AG04450 (cell line): ENCODE measurements around the gene TMEM271. TPM values are rescaled to one million over a fixed set of nuclear protein-coding genes. Genes with fewer than 3 reads are reported as not detected.

Experiments
- CTCF ChIA-PET: fragments of 300-600, 350-600 bp; formaldehyde crosslinking; extraction: SDS; loops from one replicate; lab custom pipeline; 2022; ENCODE audit warnings: antibody characterized with exemption, inconsistent platforms; lab: Charles Lee
- POLR2A ChIA-PET: fragments of 350-600 bp; formaldehyde crosslinking; extraction: SDS; loops from one replicate; lab custom pipeline; 2021; ENCODE audit warnings: antibody characterized with exemption, inconsistent platforms; lab: Yijun Ruan, JAX
- DNase-seq: peaks from one replicate; pipeline ENCODE4 v3.0.0-alpha.2; 2011; ENCODE audit warnings: low read depth, low spot score
- H3K27ac ChIP-seq: one replicate; pipeline ENCODE4 v1.5.1; 2012; ENCODE audit warnings: low read depth, low read length, control low read depth
- H3K27me3 ChIP-seq: one replicate; pipeline ENCODE4 v1.6.0; 2012; ENCODE audit warnings: low read length; ENCODE audit not compliant: control insufficient read depth, insufficient read depth
- H3K4me3 ChIP-seq: 2 replicates; pipeline ENCODE4 v1.5.1; 2011; ENCODE audit warnings: mild to moderate bottlenecking, low read depth, low read length, control low read depth
- H3K9me3 ChIP-seq: 2 replicates; pipeline ENCODE4 v1.5.1; 2012; ENCODE audit warnings: low read length; ENCODE audit not compliant: control insufficient read depth, insufficient read depth
- polyA plus RNA-seq: library from polyadenylated mRNA; depleted of rRNA; stranded (reverse); fragments of >200 nt; gene quantifications from 2 replicates; pipeline ENCODE4 v1.2.3, GENCODE V29; 2011
- TF ChIP-seq, protein P1 (sequence below): IDR thresholded peaks from 2 replicates; pipeline ENCODE4 v1.5.1; 2011; ENCODE audit warnings: low read depth, low read length, control low read depth, inconsistent platforms

The TMEM271 gene
- polyA plus RNA-seq, 1 experiment, result not detected

GRCh38 chr4:608236-608635, 32.1 kb upstream of the TMEM271 start:
- CTCF ChIA-PET, result no interaction called here
- no peaks in the 10 kb centered on the region for H3K27me3 ChIP-seq
- TF ChIP-seq, protein P1, sequence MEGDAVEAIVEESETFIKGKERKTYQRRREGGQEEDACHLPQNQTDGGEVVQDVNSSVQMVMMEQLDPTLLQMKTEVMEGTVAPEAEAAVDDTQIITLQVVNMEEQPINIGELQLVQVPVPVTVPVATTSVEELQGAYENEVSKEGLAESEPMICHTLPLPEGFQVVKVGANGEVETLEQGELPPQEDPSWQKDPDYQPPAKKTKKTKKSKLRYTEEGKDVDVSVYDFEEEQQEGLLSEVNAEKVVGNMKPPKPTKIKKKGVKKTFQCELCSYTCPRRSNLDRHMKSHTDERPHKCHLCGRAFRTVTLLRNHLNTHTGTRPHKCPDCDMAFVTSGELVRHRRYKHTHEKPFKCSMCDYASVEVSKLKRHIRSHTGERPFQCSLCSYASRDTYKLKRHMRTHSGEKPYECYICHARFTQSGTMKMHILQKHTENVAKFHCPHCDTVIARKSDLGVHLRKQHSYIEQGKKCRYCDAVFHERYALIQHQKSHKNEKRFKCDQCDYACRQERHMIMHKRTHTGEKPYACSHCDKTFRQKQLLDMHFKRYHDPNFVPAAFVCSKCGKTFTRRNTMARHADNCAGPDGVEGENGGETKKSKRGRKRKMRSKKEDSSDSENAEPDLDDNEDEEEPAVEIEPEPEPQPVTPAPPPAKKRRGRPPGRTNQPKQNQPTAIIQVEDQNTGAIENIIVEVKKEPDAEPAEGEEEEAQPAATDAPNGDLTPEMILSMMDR, result no peak
- no peak for DNase-seq
- POLR2A ChIA-PET, result no interaction called here
- H3K9me3 ChIP-seq, result peaks cover 8% of the 10 kb centered on the region; the same call in 1 of the 2 replicates
- H3K4me3 ChIP-seq, result no peak overlapping the region
- H3K27ac ChIP-seq, result no peak overlapping the region

DNA sequence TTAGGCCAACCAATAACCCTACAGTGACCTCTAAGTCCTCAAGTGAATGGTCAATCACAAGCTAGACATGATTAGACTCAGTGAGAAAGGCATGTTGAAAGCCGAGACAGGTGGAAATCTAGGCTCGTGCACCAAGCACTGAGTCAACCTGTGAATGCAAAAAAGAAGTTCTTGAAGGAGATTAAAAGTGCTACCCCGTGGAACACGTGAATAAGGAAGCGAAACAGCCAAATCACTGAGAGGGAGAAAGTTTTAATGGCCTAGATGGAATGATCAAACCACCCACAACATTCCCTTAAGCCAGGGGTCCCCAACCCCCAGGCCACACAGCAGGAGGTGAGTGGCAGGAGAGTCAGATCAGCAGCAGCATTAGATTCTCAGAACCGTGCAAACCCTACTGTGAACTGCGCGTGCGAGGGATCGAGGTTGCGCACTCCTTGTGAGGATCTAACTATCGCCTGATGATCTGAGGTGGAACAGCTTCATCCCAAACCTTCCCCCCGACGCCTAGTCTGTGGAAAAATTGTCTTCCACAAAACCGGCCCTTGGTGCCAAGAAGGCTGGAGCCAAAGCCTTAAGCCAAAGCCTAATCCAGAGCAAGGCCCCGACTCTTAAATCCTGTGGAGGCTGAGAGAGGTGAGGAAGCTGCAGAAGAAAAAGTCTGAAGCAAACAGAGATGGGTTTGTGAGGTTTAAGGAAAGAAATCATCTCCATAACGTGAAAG, 29.8 kb upstream of the TMEM271 start:
- TF ChIP-seq, protein P1, result no peak
- CTCF ChIA-PET, result no interaction called here
- no peak overlapping the region for H3K4me3 ChIP-seq
- POLR2A ChIA-PET, result no interaction called here
- H3K27ac ChIP-seq, result no peak overlapping the region
- H3K9me3 ChIP-seq, result peaks cover 16% of the 10 kb centered on the region
- H3K27me3 ChIP-seq, result no peaks in the 10 kb centered on the region
- DNase-seq, result no peak

DNA sequence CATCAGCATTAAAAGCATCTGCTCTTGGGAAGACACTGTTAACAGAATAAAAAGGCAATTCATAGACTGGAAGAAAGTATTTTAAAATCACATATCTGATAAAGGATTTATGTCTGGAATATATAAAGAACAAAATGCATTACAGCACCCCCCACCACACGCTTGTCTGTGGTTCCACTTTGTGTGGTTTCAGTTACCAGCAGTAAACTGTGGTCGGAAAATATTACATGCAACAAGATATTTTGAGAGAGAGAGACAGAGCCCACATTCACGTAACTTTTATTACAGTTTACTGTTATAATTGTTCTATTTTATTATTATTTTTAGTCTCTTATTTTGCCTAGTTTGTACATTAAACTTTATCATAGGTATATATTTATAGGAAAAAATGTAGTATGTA, 28.0 kb upstream of the TMEM271 start:
- no peak overlapping the region for H3K27ac ChIP-seq
- H3K4me3 ChIP-seq, result no peak overlapping the region
- H3K9me3 ChIP-seq, result peaks cover 25% of the 10 kb centered on the region
- CTCF ChIA-PET, result interaction anchor here (0.7 kb wide), 1 partner anchor 18 kb away, joined by 3 read pairs; no protein-coding TSS in a partner anchor
- DNase-seq, result no peak
- TF ChIP-seq, protein P1, result no peak
- POLR2A ChIA-PET, result no interaction called here
- H3K27me3 ChIP-seq, result no peaks in the 10 kb centered on the region

DNA sequence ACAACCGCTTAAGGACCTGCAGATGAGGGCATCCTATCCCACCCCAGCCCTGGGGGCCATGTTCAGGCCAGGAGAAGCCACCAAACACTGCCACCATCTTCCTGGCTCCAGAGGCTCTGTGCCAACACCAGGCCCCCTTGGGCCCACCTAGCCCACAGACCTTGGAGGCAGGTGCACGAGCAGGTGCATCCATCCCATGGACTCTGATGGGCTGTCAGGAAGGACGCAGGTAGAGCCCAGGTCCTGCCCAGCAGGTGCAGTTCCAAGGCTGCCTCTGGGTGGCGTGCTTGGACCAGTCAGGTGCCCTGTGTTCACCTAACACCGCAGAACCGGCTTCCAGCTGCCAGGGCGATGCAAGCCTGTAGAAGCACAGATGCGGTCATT, 26.5 kb upstream of the TMEM271 start:
- POLR2A ChIA-PET, result no interaction called here
- no peak overlapping the region for H3K4me3 ChIP-seq

More for the DNA sequence above, 26.5 kb upstream of the TMEM271 start:
- TF ChIP-seq, protein P1, result no peak
- CTCF ChIA-PET, result no interaction called here
- no peak overlapping the region for H3K27ac ChIP-seq
- H3K9me3 ChIP-seq, result peaks cover 26% of the 10 kb centered on the region
- H3K27me3 ChIP-seq, result no peaks in the 10 kb centered on the region
- no peak for DNase-seq
